NT2/D1 (cell line): ENCODE results near the gene FRS3.

Experiments
- DNase-seq: peaks from one replicate; pipeline ENCODE4 v3.0.0-alpha.2; 2011; ENCODE audit warnings: low read depth, low spot score
- H3K27me3 ChIP-seq: 2 replicates; pipeline ENCODE4 v1.6.0; 2011; ENCODE audit warnings: mild to moderate bottlenecking; ENCODE audit not compliant: insufficient read length, insufficient read depth
- H3K36me3 ChIP-seq: 2 replicates; pipeline ENCODE4 v1.6.1; 2011; ENCODE audit warnings: mild to moderate bottlenecking, low read length, mixed read lengths; ENCODE audit not compliant: insufficient read depth, insufficient read length
- H3K4me1 ChIP-seq: 2 replicates; pipeline ENCODE4 v1.5.1; 2011; ENCODE audit not compliant: insufficient read depth, insufficient read length
- H3K4me3 ChIP-seq: 2 replicates; pipeline ENCODE4 v1.5.1; 2011; ENCODE audit warnings: low read depth; ENCODE audit not compliant: insufficient read length
- H3K9ac ChIP-seq: 2 replicates; pipeline ENCODE4 v1.6.0; 2011; ENCODE audit warnings: low read depth; ENCODE audit not compliant: insufficient read length
- H3K9me3 ChIP-seq: 2 replicates; pipeline ENCODE4 v1.5.1; 2011; ENCODE audit warnings: mild to moderate bottlenecking, low read length; ENCODE audit not compliant: insufficient read depth
- SUZ12 ChIP-seq: IDR thresholded peaks from 2 replicates; pipeline ENCODE4 v1.6.1; 2011; ENCODE audit not compliant: insufficient read length, insufficient read depth; ENCODE audit errors: extremely low read depth
- YY1 ChIP-seq: IDR thresholded peaks from 2 replicates; pipeline ENCODE4 v1.6.1; 2011; ENCODE audit not compliant: insufficient read length, insufficient read depth
- ZNF274 ChIP-seq: IDR thresholded peaks from 2 replicates; pipeline ENCODE4 v1.6.1; 2011; ENCODE audit warnings: mild to moderate bottlenecking, low read depth, low read length

Gene FRS3

GRCh38 chr6:41779788-41780550 is at the start of gene FRS3:
Gene FRS3, minus strand, starts transcription at chr6:41779900. Its CDS starts 2,913 bp downstream, at chr6:41776987.
- peak within 1 kb of the TSS; percentile 58 for H3K4me3 ChIP-seq

GRCh38 chr6:41826343-41827022 is 46.8 kb upstream of the FRS3 start:
- Histone ChIP-seq H3K9me3 (no peaks in the 10 kb centered on the region), H3K27me3 (no peaks in the 10 kb centered on the region), H3K36me3 (no peaks in the 10 kb centered on the region), H3K9ac (no peak overlapping the region), H3K4me3 (no peak overlapping the region), H3K4me1 (no peaks in the 10 kb centered on the region)
- TF ChIP-seq YY1 (no peak), SUZ12 (no peak), ZNF274 (no peak)
- no peak for DNase-seq

More at GRCh38 chr6:41779788-41780550, at the start of gene FRS3:
- Histone ChIP-seq H3K27me3 (peaks cover 20% of the 10 kb centered on the region), H3K4me1 (no peaks in the 10 kb centered on the region), H3K9ac (peak within 1 kb of the TSS; percentile 77), H3K9me3 (peaks cover 2% of the 10 kb centered on the region; the same call in 1 of the 2 replicates), H3K36me3 (peaks cover 14% of the 10 kb centered on the region)
- TF ChIP-seq SUZ12 (no peak), YY1 (no peak), ZNF274 (no peak)
- DNase-seq, result peak; percentile 91

- TF ChIP-seq YY1 (no peak), SUZ12 (no peak), ZNF274 (no peak)
- Histone ChIP-seq H3K36me3 (no peaks in the 10 kb centered on the region), H3K4me3 (no peak overlapping the region), H3K9me3 (no peaks in the 10 kb centered on the region), H3K4me1 (no peaks in the 10 kb centered on the region), H3K9ac (no peak overlapping the region), H3K27me3 (no peaks in the 10 kb centered on the region)
- DNase-seq, result no peak
Observed at GRCh38 chr6:41824571-41825569, 45.2 kb upstream of the FRS3 start.

- Histone ChIP-seq H3K9me3 (no peaks in the 10 kb centered on the region), H3K36me3 (no peaks in the 10 kb centered on the region), H3K4me3 (no peak overlapping the region), H3K9ac (no peak overlapping the region), H3K4me1 (no peaks in the 10 kb centered on the region), H3K27me3 (no peaks in the 10 kb centered on the region)
- no peak for DNase-seq
- TF ChIP-seq YY1 (no peak), SUZ12 (no peak), ZNF274 (no peak)
Observed at GRCh38 chr6:41823178-41823577, 43.5 kb upstream of the FRS3 start.

- Histone ChIP-seq H3K36me3 (no peaks in the 10 kb centered on the region), H3K9ac (no peak overlapping the region), H3K9me3 (no peaks in the 10 kb centered on the region), H3K27me3 (no peaks in the 10 kb centered on the region), H3K4me1 (no peaks in the 10 kb centered on the region), H3K4me3 (no peak overlapping the region)
- TF ChIP-seq YY1, result no peak
- no peak for TF ChIP-seq SUZ12
- no peak for TF ChIP-seq ZNF274
- no peak for DNase-seq
Observed at GRCh38 chr6:41822021-41822420, 42.3 kb upstream of the FRS3 start.

GRCh38 chr6:41821266-41821665 is 41.6 kb upstream of the FRS3 start:
- DNase-seq, result no peak
- Histone ChIP-seq H3K4me1 (no peaks in the 10 kb centered on the region), H3K9me3 (no peaks in the 10 kb centered on the region), H3K4me3 (no peak overlapping the region), H3K27me3 (no peaks in the 10 kb centered on the region), H3K36me3 (no peaks in the 10 kb centered on the region), H3K9ac (no peak overlapping the region)
- TF ChIP-seq ZNF274 (no peak), YY1 (no peak), SUZ12 (no peak)
